Caco-2 (cell line): ENCODE results near the gene OR4C45. TPM values are rescaled to one million over a fixed set of nuclear protein-coding genes. Genes with fewer than 3 reads are reported as not detected.
"Not testable (repeated sequence)": the region's sequence is repeated elsewhere in the genome, so short reads cannot be mapped to it uniquely, and the experiment has no call there.

Experiments used
- BruUV-seq: library from RNA; stranded (reverse); fragments of 400-500 nt; replicated peaks from 2 replicates; lab custom pipeline; 2021; lab: Mats Ljungman, UMichigan
- CTCF ChIA-PET: fragments of 300-600 bp; sonication (Branson Sonifier 250); formaldehyde crosslinking; loops from one replicate; lab custom pipeline; 2022; ENCODE audit warnings: antibody characterized with exemption; lab: Charles Lee
- POLR2A ChIA-PET: fragments of 300-600 bp; sonication (Branson Sonifier 250); formaldehyde crosslinking; loops from one replicate; lab custom pipeline; 2022; ENCODE audit warnings: antibody characterized with exemption; lab: Charles Lee
- DNase-seq, 2 experiments: peaks; one replicate each; pipeline versions ENCODE4 v3.0.0 to v3.0.0-alpha.2; 2020 to 2022
- H3K27me3 ChIP-seq: replicated peaks from 2 replicates; pipeline ENCODE4 v1.6.0; 2011; ENCODE audit warnings: low read length; ENCODE audit not compliant: control insufficient read depth, insufficient read depth
- H3K36me3 ChIP-seq: 2 replicates; pipeline ENCODE4 v1.5.1; 2011; ENCODE audit warnings: low read length; ENCODE audit not compliant: control insufficient read depth, insufficient read depth
- H3K4me1 ChIP-seq: fragments of 250-450 bp; sonication (Bioruptor Pico); 2 replicates; pipeline ENCODE4 v1.5.1; 2020; ENCODE audit warnings: mild to moderate bottlenecking
- H3K4me3 ChIP-seq: 2 replicates; pipeline ENCODE4 v1.5.1; 2011; ENCODE audit warnings: low read depth, mild to moderate bottlenecking, control low read depth, low read length
- H3K9me3 ChIP-seq: fragments of 250-450 bp; sonication (Bioruptor Pico); 2 replicates; pipeline ENCODE4 v1.5.1; 2020; ENCODE audit warnings: mild to moderate bottlenecking, moderate library complexity
- H3K27ac Mint-ChIP-seq: one replicate; pipeline ENCODE4 v1.8.0; 2022; ENCODE audit warnings: mixed read lengths; ENCODE audit not compliant: unreplicated experiment
- H3K27me3 Mint-ChIP-seq: one replicate; pipeline ENCODE4 v1.8.0; 2022; ENCODE audit warnings: mixed read lengths; ENCODE audit not compliant: insufficient read depth, unreplicated experiment
- H3K36me3 Mint-ChIP-seq: one replicate; pipeline ENCODE4 v1.8.0; 2022; ENCODE audit warnings: mild to moderate bottlenecking, mixed read lengths; ENCODE audit not compliant: insufficient read depth, unreplicated experiment
- H3K4me1 Mint-ChIP-seq: one replicate; pipeline ENCODE4 v1.8.0; 2022; ENCODE audit warnings: low read depth, mixed read lengths; ENCODE audit not compliant: unreplicated experiment
- H3K4me3 Mint-ChIP-seq: one replicate; pipeline ENCODE4 v1.8.0; 2022; ENCODE audit warnings: mild to moderate bottlenecking, moderate library complexity, mixed read lengths; ENCODE audit not compliant: unreplicated experiment
- H3K9me3 Mint-ChIP-seq: one replicate; pipeline ENCODE4 v1.8.0; 2022; ENCODE audit warnings: mixed read lengths; ENCODE audit not compliant: unreplicated experiment
- intact Hi-C: fragments of 100-400 bp; cut with micrococcal nuclease; formaldehyde crosslinking; loops from one replicate; pipeline ENCODE4 v1.10.0; 2022; ENCODE audit not compliant: unreplicated experiment
- total RNA-seq: library from RNA; stranded (reverse); gene quantifications from 2 replicates; pipeline ENCODE4 v1.2.3, GENCODE V29; 2022
- TF ChIP-seq, protein P1 (sequence below), 2 experiments: fragments of 200-600 bp in 1 of 2; IDR thresholded peaks; 1 replicate in 1 of 2; 2 replicates in 1 of 2; pipeline versions ENCODE4 v1.5.1 to v1.8.0; 2011 to 2022; ENCODE audit warnings: antibody characterized with exemption in 1 of 2, control low read depth in 1 of 2, inconsistent platforms in 1 of 2, low read depth in 1 of 2, low read length in 1 of 2, mild to moderate bottlenecking in 1 of 2, moderate library complexity in 1 of 2; ENCODE audit not compliant: insufficient read depth in 1 of 2, severe bottlenecking in 1 of 2, unreplicated experiment in 1 of 2

Gene OR4C45
- total RNA-seq, 1 experiment from 2014 or later = not detected

DNA sequence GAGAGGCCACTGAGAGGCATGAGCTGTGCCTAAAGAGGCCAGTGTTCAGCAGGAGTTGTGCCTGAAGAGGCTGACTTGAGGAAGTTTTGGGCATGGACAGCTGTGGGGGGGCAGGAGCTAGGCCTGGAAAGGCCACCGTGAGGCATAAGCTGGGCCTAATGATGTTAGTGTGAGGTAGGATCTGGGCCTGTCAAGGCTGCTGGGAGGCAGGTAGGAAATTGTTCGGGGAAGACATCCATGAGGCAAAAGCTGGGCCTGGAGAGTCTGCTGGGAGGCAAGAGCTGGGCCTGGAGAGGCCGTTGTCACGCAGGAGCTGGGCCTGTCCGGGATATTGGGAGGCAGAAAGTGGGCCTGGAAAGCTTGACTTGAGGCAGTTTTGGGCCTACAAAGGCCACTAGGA is 44.9 kb downstream of the OR4C45 start:
- CTCF ChIA-PET = no interaction called here
- Histone ChIP-seq H3K27me3 (no peaks in the 10 kb centered on the region), H3K36me3 (no peaks in the 10 kb centered on the region), H3K4me3 (no peak overlapping the region), H3K4me1 (no peaks in the 10 kb centered on the region), H3K9me3 (peaks cover 2% of the 10 kb centered on the region; the same call in 1 of the 2 replicates)
- intact Hi-C loops = no loop called here
- POLR2A ChIA-PET = no interaction called here
- Mint-ChIP-seq H3K27ac (no peak overlapping the region), H3K4me3 (no peak overlapping the region), H3K36me3 (peaks cover 4% of the 10 kb centered on the region), H3K27me3 (no peaks in the 10 kb centered on the region), H3K4me1 (no peaks in the 10 kb centered on the region), H3K9me3 (peaks cover 65% of the 10 kb centered on the region)
- DNase-seq = no peak
- TF ChIP-seq, protein P1, sequence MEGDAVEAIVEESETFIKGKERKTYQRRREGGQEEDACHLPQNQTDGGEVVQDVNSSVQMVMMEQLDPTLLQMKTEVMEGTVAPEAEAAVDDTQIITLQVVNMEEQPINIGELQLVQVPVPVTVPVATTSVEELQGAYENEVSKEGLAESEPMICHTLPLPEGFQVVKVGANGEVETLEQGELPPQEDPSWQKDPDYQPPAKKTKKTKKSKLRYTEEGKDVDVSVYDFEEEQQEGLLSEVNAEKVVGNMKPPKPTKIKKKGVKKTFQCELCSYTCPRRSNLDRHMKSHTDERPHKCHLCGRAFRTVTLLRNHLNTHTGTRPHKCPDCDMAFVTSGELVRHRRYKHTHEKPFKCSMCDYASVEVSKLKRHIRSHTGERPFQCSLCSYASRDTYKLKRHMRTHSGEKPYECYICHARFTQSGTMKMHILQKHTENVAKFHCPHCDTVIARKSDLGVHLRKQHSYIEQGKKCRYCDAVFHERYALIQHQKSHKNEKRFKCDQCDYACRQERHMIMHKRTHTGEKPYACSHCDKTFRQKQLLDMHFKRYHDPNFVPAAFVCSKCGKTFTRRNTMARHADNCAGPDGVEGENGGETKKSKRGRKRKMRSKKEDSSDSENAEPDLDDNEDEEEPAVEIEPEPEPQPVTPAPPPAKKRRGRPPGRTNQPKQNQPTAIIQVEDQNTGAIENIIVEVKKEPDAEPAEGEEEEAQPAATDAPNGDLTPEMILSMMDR (IDR thresholded peaks at IDR 0.05; ENCODE audit: insufficient read depth in 1 of 2, low read depth in 1 of 2, low read length in 1 of 2, severe bottlenecking in 1 of 2, unreplicated experiment in 1 of 2) = no peak
- no TSS peak for BruUV-seq

DNA sequence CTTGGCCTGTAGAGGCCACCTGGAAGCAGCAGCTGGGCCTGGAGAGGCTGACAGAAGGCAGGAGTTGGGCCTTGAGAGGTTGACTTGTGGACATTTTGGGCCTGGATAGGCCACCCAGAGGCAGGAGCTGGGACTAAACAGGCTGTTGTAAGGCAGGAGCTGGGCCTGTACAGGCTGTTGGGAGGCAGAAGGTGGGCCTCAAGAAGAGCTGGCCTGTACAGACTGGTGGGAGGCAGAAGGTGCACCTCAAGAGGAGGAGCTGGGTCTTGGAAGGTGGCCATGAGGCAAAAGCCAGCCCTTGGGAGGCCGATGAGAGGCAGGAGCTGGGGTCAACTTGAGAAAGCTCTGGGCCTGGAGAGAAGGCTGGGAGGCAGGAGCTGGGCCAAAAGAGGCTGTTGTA is 45.3 kb downstream of the OR4C45 start:
- intact Hi-C loops = no loop called here

DNA sequence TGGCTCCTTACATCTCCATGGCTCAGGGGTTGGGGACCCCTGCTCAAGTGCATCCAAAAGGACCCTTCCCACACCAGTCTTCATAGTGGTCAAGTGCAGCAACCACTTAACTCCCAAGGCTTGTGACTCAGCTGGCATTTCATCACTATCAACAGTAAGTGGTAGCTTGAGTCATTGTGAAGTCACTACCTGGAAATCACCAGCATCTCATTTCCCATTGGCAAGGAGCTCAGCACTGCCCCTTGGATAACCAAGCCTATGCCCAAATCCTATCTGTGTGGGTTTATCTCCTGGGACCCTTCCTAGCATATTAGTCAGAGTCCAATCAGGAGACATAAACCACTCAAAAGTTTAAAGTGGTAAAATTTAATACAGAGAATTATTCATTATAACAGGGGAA is 46.3 kb downstream of the OR4C45 start:
- H3K4me1 ChIP-seq, POLR2A ChIA-PET, H3K27me3 ChIP-seq, H3K27ac Mint-ChIP-seq, H3K36me3 Mint-ChIP-seq, CTCF ChIA-PET, BruUV-seq, H3K4me3 Mint-ChIP-seq, H3K4me3 ChIP-seq, H3K36me3 ChIP-seq, H3K27me3 Mint-ChIP-seq, H3K9me3 ChIP-seq, H3K4me1 Mint-ChIP-seq, DNase-seq, intact Hi-C loops: not testable (repeated sequence)
- H3K9me3 Mint-ChIP-seq = peaks cover 64% of the 10 kb centered on the region

More for the DNA sequence above, 45.3 kb downstream of the OR4C45 start:
- Mint-ChIP-seq H3K27me3 (no peaks in the 10 kb centered on the region), H3K27ac (no peak overlapping the region), H3K4me3 (no peak overlapping the region), H3K36me3 (peaks cover 4% of the 10 kb centered on the region), H3K4me1 (no peaks in the 10 kb centered on the region), H3K9me3 (peaks cover 64% of the 10 kb centered on the region)
- CTCF ChIA-PET = no interaction called here
- POLR2A ChIA-PET = no interaction called here
- Histone ChIP-seq H3K27me3 (no peaks in the 10 kb centered on the region), H3K36me3 (no peaks in the 10 kb centered on the region), H3K4me1 (no peaks in the 10 kb centered on the region), H3K9me3 (peaks cover 2% of the 10 kb centered on the region; the same call in 1 of the 2 replicates), H3K4me3 (no peak overlapping the region)
- BruUV-seq = no TSS peak
- TF ChIP-seq, protein P1 (IDR thresholded peaks at IDR 0.05; ENCODE audit: insufficient read depth in 1 of 2, low read depth in 1 of 2, low read length in 1 of 2, severe bottlenecking in 1 of 2, unreplicated experiment in 1 of 2) = no peak
- DNase-seq = no peak

DNA sequence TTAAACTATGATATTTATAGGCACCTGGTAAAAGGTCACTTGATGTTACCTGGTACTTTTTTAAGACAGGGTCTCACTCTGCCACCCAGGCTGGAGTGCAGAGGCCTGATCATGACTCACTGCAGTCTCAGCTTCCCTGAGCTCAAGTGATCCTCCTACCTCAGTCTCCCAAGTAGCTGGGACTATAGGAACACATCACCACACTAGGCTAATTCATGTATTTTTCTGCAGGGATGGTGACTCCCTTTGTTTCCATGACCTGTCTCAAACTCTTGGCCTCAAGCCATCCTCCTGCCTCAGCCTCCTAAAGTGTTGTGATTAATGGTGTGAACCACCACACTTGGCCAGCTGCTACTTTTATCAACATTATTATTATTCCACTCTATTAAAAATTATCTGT is 47.6 kb downstream of the OR4C45 start:
- peaks cover 66% of the 10 kb centered on the region for H3K9me3 Mint-ChIP-seq
- ChIA-PET POLR2A (no interaction called here), CTCF (no interaction called here)
- intact Hi-C loops = no loop called here
- no TSS peak for BruUV-seq
- Histone ChIP-seq H3K4me1 (no peaks in the 10 kb centered on the region), H3K36me3 (no peaks in the 10 kb centered on the region), H3K4me3 (no peak overlapping the region), H3K9me3 (no peaks in the 10 kb centered on the region; the same call in 1 of the 2 replicates), H3K27me3 (no peaks in the 10 kb centered on the region)
- no peak overlapping the region for H3K27ac Mint-ChIP-seq
- DNase-seq = no peak
- TF ChIP-seq, protein P1 (IDR thresholded peaks at IDR 0.05; ENCODE audit: insufficient read depth in 1 of 2, low read depth in 1 of 2, low read length in 1 of 2, severe bottlenecking in 1 of 2, unreplicated experiment in 1 of 2) = no peak
- no peaks in the 10 kb centered on the region for H3K36me3 Mint-ChIP-seq
- no peaks in the 10 kb centered on the region for H3K27me3 Mint-ChIP-seq
- no peaks in the 10 kb centered on the region for H3K4me1 Mint-ChIP-seq
- H3K4me3 Mint-ChIP-seq = no peak overlapping the region
